ENCODE measurements around the gene SAMD4B.

The SAMD4B gene

GRCh38 chr19:39428283-39429112 is 86.3 kb downstream of the SAMD4B start:
- no peak for FAIRE-seq

- no peak for FAIRE-seq
These were observed 88.7 kb downstream of the SAMD4B start for GRCh38 chr19:39430675-39431593.

- no peak for FAIRE-seq
These were observed 90.4 kb downstream of the SAMD4B start for GRCh38 chr19:39432677-39433025.

- no peak for FAIRE-seq
These were observed 91.4 kb downstream of the SAMD4B start for GRCh38 chr19:39433480-39434079.

GRCh38 chr19:39434123-39435076 is 92.2 kb downstream of the SAMD4B start:
- no peak for FAIRE-seq
